Stimulated activated CD8-positive, alpha-beta memory T cell treated with anti-CD3 and anti-CD28 coated beads, Interleukin-12 subunit alpha, Interleukin-12 subunit beta, amount 100 ng/mL, for 24 hours (primary cell): ENCODE results near the gene FGF8.

ENCODE experiments used
- DNase-seq: peaks from one replicate; pipeline ENCODE4 v3.0.0-alpha.2; 2020; ENCODE audit errors: extremely low read depth

The FGF8 gene

GRCh38 chr10:101781984-101782810, 6.3 kb upstream of the FGF8 start:
- DNase-seq: no peak

GRCh38 chr10:101781655-101781983, 5.7 kb upstream of the FGF8 start:
- no peak for DNase-seq

GRCh38 chr10:101780818-101781654, 5.1 kb upstream of the FGF8 start:
- peak; percentile 38 for DNase-seq

- no peak for DNase-seq
These were observed 4.4 kb upstream of the FGF8 start for GRCh38 chr10:101780187-101780817.

- peak; percentile 64 for DNase-seq
These were observed 3.8 kb upstream of the FGF8 start for GRCh38 chr10:101779544-101780186.

GRCh38 chr10:101778781-101779543, 3.0 kb upstream of the FGF8 start:
- DNase-seq: no peak

- no peak for DNase-seq
These were observed 2.4 kb upstream of the FGF8 start for GRCh38 chr10:101778151-101778780.

GRCh38 chr10:101777619-101778145, 1.8 kb upstream of the FGF8 start:
- no peak for DNase-seq

- no peak for DNase-seq
These were observed 375 bp upstream of the FGF8 start for GRCh38 chr10:101776161-101776817.

GRCh38 chr10:101774589-101775272, 1.2 kb downstream of the FGF8 start:
- no peak for DNase-seq

- DNase-seq: no peak
These were observed 1.9 kb downstream of the FGF8 start for GRCh38 chr10:101773923-101774588.

GRCh38 chr10:101772895-101773761, 2.8 kb downstream of the FGF8 start:
- no peak for DNase-seq

- no peak for DNase-seq
These were observed 3.7 kb downstream of the FGF8 start for GRCh38 chr10:101772017-101772894.

- no peak for DNase-seq
These were observed 4.5 kb downstream of the FGF8 start for GRCh38 chr10:101771380-101771779.

- DNase-seq: no peak
These were observed 5.3 kb downstream of the FGF8 start for GRCh38 chr10:101770331-101771215.
